H1 (cell line): ENCODE results near the gene PIGH. TPM values are rescaled to one million over a fixed set of nuclear protein-coding genes. Genes with fewer than 3 reads are reported as not detected.

Source experiments
- CTCF ChIA-PET: fragments of 300-600 bp; sonication (Branson Sonifier 250); formaldehyde crosslinking; loops from one replicate; lab custom pipeline; 2021; ENCODE audit not compliant: partially characterized antibody; lab: Charles Lee
- POLR2A ChIA-PET: fragments of 300-600 bp; sonication (Branson Sonifier 250); formaldehyde crosslinking; loops from one replicate; lab custom pipeline; 2021; ENCODE audit warnings: inconsistent platforms; ENCODE audit not compliant: partially characterized antibody; lab: Charles Lee
- DNase-seq, 2 experiments: peaks; one replicate each; pipeline versions ENCODE4 v3.0.0 to v3.0.0-alpha.2; 2010 to 2022; ENCODE audit warnings: low spot score in 2 of 2, low read depth in 1 of 2, mixed read lengths in 1 of 2
- FAIRE-seq: peaks from 2 replicates; lab custom pipeline; 2011; peaks lifted over from hg19 to GRCh38; lab: Jason Lieb, UNC
- H2AFZ ChIP-seq: 2 replicates; pipeline ENCODE4 v1.8.1; 2012; ENCODE audit warnings: low read length, inconsistent platforms
- H2AK5ac ChIP-seq: 2 replicates; pipeline ENCODE4 v1.6.1; 2013; ENCODE audit warnings: low read depth, low read length
- H2BK120ac ChIP-seq: replicated peaks from 2 replicates; pipeline ENCODE3; 2013; ENCODE audit warnings: low read depth, low read length, inconsistent platforms
- H2BK12ac ChIP-seq: 2 replicates; pipeline ENCODE4 v1.6.1; 2013; ENCODE audit warnings: low read depth, low read length
- H2BK15ac ChIP-seq: 2 replicates; pipeline ENCODE4 v1.6.1; 2013; ENCODE audit warnings: low read length
- H2BK20ac ChIP-seq: 2 replicates; pipeline ENCODE4 v1.6.1; 2013; ENCODE audit warnings: low read length
- H2BK5ac ChIP-seq: 2 replicates; pipeline ENCODE4 v1.6.1; 2013; ENCODE audit warnings: low read depth, low read length
- H3K14ac ChIP-seq: 2 replicates; pipeline ENCODE4 v1.6.1; 2013; ENCODE audit warnings: inconsistent platforms; ENCODE audit not compliant: insufficient read length
- H3K18ac ChIP-seq: 2 replicates; pipeline ENCODE4 v1.6.1; 2013; ENCODE audit warnings: low read length; ENCODE audit errors: extremely low read depth
- H3K23ac ChIP-seq: 2 replicates; pipeline ENCODE4 v1.6.1; 2013; ENCODE audit warnings: inconsistent platforms; ENCODE audit not compliant: insufficient read length
- H3K23me2 ChIP-seq: 2 replicates; pipeline ENCODE4 v1.6.1; 2013; ENCODE audit warnings: low read depth, low read length
- H3K27ac ChIP-seq: 2 replicates; pipeline ENCODE4 v1.6.1; 2011; ENCODE audit warnings: low read depth, low read length, inconsistent platforms
- H3K27me3 ChIP-seq, 4 experiments: replicated peaks in 1 of 4; 1 replicate in 1 of 4; 2 replicates in 3 of 4; pipeline versions ENCODE4 v1.6.1 to v1.8.1; 2011 to 2013; ENCODE audit warnings: low read length in 3 of 4, mild to moderate bottlenecking in 3 of 4, inconsistent platforms in 2 of 4, mixed read lengths in 2 of 4, moderate library complexity in 1 of 4; ENCODE audit not compliant: control insufficient read depth in 3 of 4, insufficient read depth in 3 of 4; ENCODE audit errors: extremely low read depth in 1 of 4
- H3K36me3 ChIP-seq, 4 experiments: 2 replicates each; pipeline versions ENCODE4 v1.6.1 to v1.8.1; 2011 to 2013; ENCODE audit warnings: mild to moderate bottlenecking in 4 of 4, low read length in 3 of 4, moderate library complexity in 2 of 4, control low read depth in 1 of 4, inconsistent platforms in 1 of 4; ENCODE audit not compliant: insufficient read depth in 4 of 4, control insufficient read depth in 2 of 4
- H3K4ac ChIP-seq: replicated peaks from 2 replicates; pipeline ENCODE3; 2013; ENCODE audit warnings: low read length, low read depth, mixed read lengths, inconsistent platforms; ENCODE audit not compliant: insufficient read length
- H3K4me1 ChIP-seq, 4 experiments: replicated peaks in 1 of 4; 1 replicate in 1 of 4; 2 replicates in 3 of 4; pipeline versions ENCODE4 v1.6.1 to v1.8.1; 2011 to 2013; ENCODE audit warnings: low read length in 3 of 4, inconsistent platforms in 2 of 4, mixed read lengths in 1 of 4; ENCODE audit not compliant: insufficient read depth in 4 of 4, control insufficient read depth in 3 of 4
- H3K4me2 ChIP-seq, 2 experiments: 2 replicates each; pipeline versions ENCODE4 v1.6.1 to v1.8.1; 2011 to 2013; ENCODE audit warnings: low read depth in 2 of 2, low read length in 2 of 2, control low read depth in 1 of 2, inconsistent platforms in 1 of 2, mild to moderate bottlenecking in 1 of 2; ENCODE audit not compliant: insufficient read depth in 1 of 2
- H3K4me3 ChIP-seq, 4 experiments: fragments of 200-600, 300-600 bp in 1 of 4; sonication (generic), shearing (Covaris generic), sonication (Bioruptor Twin) in 1 of 4; 2 replicates each; pipeline versions ENCODE4 v1.5.1 to v1.8.1; 2011 to 2016; ENCODE audit warnings: low read length in 4 of 4, low read depth in 3 of 4, control low read depth in 2 of 4, inconsistent platforms in 2 of 4, mild to moderate bottlenecking in 2 of 4, mixed read lengths in 1 of 4, moderate library complexity in 1 of 4; ENCODE audit not compliant: insufficient read depth in 2 of 4; ENCODE audit errors: extremely low read depth in 1 of 4
- H3K56ac ChIP-seq: replicated peaks from 2 replicates; pipeline ENCODE3; 2013; ENCODE audit warnings: low read depth, mild to moderate bottlenecking, mixed read lengths, low read length, inconsistent platforms; ENCODE audit not compliant: insufficient read length
- H3K79me1 ChIP-seq: 2 replicates; pipeline ENCODE4 v1.6.1; 2013; ENCODE audit warnings: low read depth, low read length, control low read depth
- H3K79me2 ChIP-seq, 2 experiments: 2 replicates each; pipeline versions ENCODE4 v1.6.1 to v1.8.1; 2012 to 2013; ENCODE audit warnings: low read length in 2 of 2, mild to moderate bottlenecking in 2 of 2, inconsistent platforms in 1 of 2; ENCODE audit not compliant: insufficient read depth in 2 of 2, control insufficient read depth in 1 of 2
- H3K9ac ChIP-seq, 4 experiments: replicated peaks in 1 of 4; 1 replicate in 1 of 4; 2 replicates in 3 of 4; pipeline versions ENCODE4 v1.6.1 to v1.8.1; 2011 to 2013; ENCODE audit warnings: low read depth in 3 of 4, low read length in 3 of 4, control low read depth in 2 of 4, mild to moderate bottlenecking in 2 of 4, moderate library complexity in 2 of 4, inconsistent platforms in 1 of 4; ENCODE audit errors: extremely low read depth in 1 of 4
- H3K9me3 ChIP-seq, 2 experiments: 2 replicates each; pipeline versions ENCODE4 v1.6.1 to v1.8.1; 2012 to 2013; ENCODE audit warnings: mild to moderate bottlenecking in 2 of 2, moderate library complexity in 2 of 2, control low read depth in 1 of 2, inconsistent platforms in 1 of 2, low read depth in 1 of 2, low read length in 1 of 2, mixed read lengths in 1 of 2; ENCODE audit not compliant: insufficient read depth in 2 of 2
- H4K20me1 ChIP-seq, 2 experiments: replicated peaks in 1 of 2; 2 replicates each; pipeline versions ENCODE3 to v1.8.1; 2011 to 2013; ENCODE audit warnings: inconsistent platforms in 2 of 2, low read length in 2 of 2, mild to moderate bottlenecking in 1 of 2; ENCODE audit not compliant: insufficient read depth in 2 of 2, control insufficient read depth in 1 of 2
- H4K5ac ChIP-seq: 2 replicates; pipeline ENCODE4 v1.6.1; 2013; ENCODE audit warnings: low read length, low read depth, mixed read lengths, inconsistent platforms; ENCODE audit not compliant: insufficient read length
- H4K8ac ChIP-seq: 2 replicates; pipeline ENCODE4 v1.8.0; 2013; ENCODE audit warnings: mild to moderate bottlenecking, moderate library complexity, low read length, inconsistent platforms; ENCODE audit not compliant: insufficient read depth; ENCODE audit errors: extremely low read depth
- H4K91ac ChIP-seq: replicated peaks from 2 replicates; pipeline ENCODE3; 2013; ENCODE audit warnings: low read length, mixed read lengths, inconsistent platforms; ENCODE audit not compliant: insufficient read length
- CBX8 ChIP-seq: fragments of 300-800, 300-1000 bp; sonication (generic); IDR thresholded peaks from 2 replicates; pipeline ENCODE4 v1.7.1; 2016; ENCODE audit warnings: low read depth, low read length, borderline replicate concordance
- HDAC6 ChIP-seq: IDR thresholded peaks from one replicate; pipeline ENCODE4 v1.7.1; 2012; ENCODE audit warnings: low read depth, mild to moderate bottlenecking, inconsistent platforms, low read length, moderate library complexity
- SIRT6 ChIP-seq: IDR thresholded peaks from one replicate; pipeline ENCODE4 v1.7.1; 2012; ENCODE audit warnings: low read length, inconsistent platforms
- TAF1 ChIP-seq: IDR thresholded peaks from 2 replicates; pipeline ENCODE4 v1.6.1; 2011; ENCODE audit warnings: mild to moderate bottlenecking, low read depth, low read length
- WGBS, 2 experiments: shearing (Covaris generic) in 1 of 2; methylation state at CpG; one replicate each; pipeline versions ENCODE4 v1.1.6 to v1.1.7; 2013 to 2015; ENCODE audit warnings: low lambda C conversion rate in 2 of 2, mixed read lengths in 2 of 2, inconsistent platforms in 1 of 2, low coverage in 1 of 2, missing lambda C conversion rate in 1 of 2; ENCODE audit not compliant: insufficient replicate concordance in 2 of 2, insufficient coverage in 1 of 2, insufficient read length in 1 of 2; ENCODE audit errors: extremely low coverage in 1 of 2, missing lambda C conversion rate in 1 of 2; 5-methylcytosine and 5-hydroxymethylcytosine counted together
- polyA plus RNA-seq, 7 experiments: library from polyadenylated mRNA; depleted of rRNA in 3 of 7; stranded (reverse) in 5 of 7; unstranded in 2 of 7; fragments of >200 nt in 5 of 7; fragments of 200-250 nt in 2 of 7; gene quantifications; 1 replicate in 5 of 7; 2 replicates in 1 of 7; 4 replicates in 1 of 7; pipeline versions ENCODE4 v1.2.1 to v1.2.3, GENCODE V29; 2011 to 2013; ENCODE audit warnings: missing spikeins in 2 of 7, mixed read lengths in 2 of 7
- total RNA-seq: library from RNA; stranded (reverse); fragmentation: NEBNext Ultra II Directional; extraction: Animal tissue kit (Norgen Biotek cat#: 25700); gene quantifications from 2 replicates; pipeline ENCODE4 v1.2.1, GENCODE V29; 2021

The PIGH gene
- total and polyA plus RNA-seq, 2 of the 8 experiments (the other 6 are each of a cell fraction or from before 2014, with no cell fraction given): 7.2 to 8.6 TPM

DNA sequence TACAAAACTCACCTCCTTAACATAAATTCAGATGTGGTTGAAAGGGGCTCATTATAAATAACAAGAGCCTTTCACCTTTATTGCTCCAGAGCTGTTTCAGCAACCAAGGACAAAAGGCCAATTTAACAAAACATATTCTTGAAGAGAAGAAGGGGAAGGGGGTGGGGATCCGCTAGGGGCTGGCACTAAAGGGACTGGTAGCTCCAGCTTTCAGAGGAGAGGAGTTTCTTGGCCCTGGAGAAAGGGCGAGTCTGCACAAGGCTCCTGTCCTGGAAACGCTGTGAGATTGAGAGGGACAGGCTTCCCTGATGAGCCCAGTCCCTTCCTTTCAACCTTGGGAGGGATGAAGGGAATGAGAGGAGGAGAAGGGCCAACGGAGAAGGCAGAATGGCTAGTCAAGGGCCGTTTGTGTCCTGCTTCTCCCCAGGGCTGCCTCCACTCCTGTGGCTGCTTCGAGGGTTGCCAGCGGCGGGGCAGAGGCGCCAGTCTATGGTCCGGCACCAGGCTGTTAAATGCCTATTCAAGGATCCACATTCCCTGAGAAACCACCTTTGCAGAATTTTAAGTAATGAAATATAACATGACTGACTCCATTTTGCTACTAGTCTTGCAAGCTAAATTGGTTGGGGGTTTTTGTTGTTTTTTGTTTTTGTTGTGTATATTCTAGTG, 9.7 kb upstream of the PIGH start:
- Histone ChIP-seq H3K4ac (peak overlapping the region; percentile 32), H4K20me1 (no peaks in the 10 kb centered on the region), H3K4me3 (no peak overlapping the region; a peak in 1 of 8 replicates), H4K8ac (no peak overlapping the region), H3K23me2 (no peaks in the 10 kb centered on the region), H2BK120ac (no peak overlapping the region), H3K27me3 (peaks cover 18 to 80% (median 60%) of the 10 kb centered on the region in 4 experiments), H3K23ac (no peak overlapping the region), H3K79me2 (no peaks in the 10 kb centered on the region), H2AFZ (no peak overlapping the region), H2BK15ac (no peak overlapping the region), H3K4me1 (peaks cover 0 to 8% (median 2%) of the 10 kb centered on the region in 4 experiments; a peak in 4 of 7 replicates), H2BK12ac (no peak overlapping the region), H2BK5ac (no peak overlapping the region), H2AK5ac (no peak overlapping the region), H4K5ac (no peak overlapping the region), H3K9me3 (no peaks in the 10 kb centered on the region), H4K91ac (no peak overlapping the region), H3K4me2 (peak overlapping the region; percentile 17 to 28; a peak in 2 of 4 replicates), H3K27ac (no peak overlapping the region), H3K56ac (no peak overlapping the region), H3K18ac (no peak overlapping the region), H3K79me1 (no peaks in the 10 kb centered on the region), H2BK20ac (no peak overlapping the region), H3K14ac (no peak overlapping the region), H3K9ac (no peak overlapping the region), H3K36me3 (no peaks in the 10 kb centered on the region)
- DNase-seq (no peak), FAIRE-seq (no peak)
- ChIA-PET POLR2A (interaction anchor here (2.8 kb wide), 1 partner anchor 9 kb away, joined by 8 read pairs; the partner anchor contains the start of gene PIGH), CTCF (interaction anchor here (1.1 to 3.5 kb wide), 10 partner anchors 9 to 183 kb away, joined by 3 to 19 read pairs (median 4); partner anchors contain the start of genes ARG2 and PIGH)
- 61% methylated on average over 10 of the region's 10 CpGs; no CpG with 5 or more reads in 1 of the 2 experiments for WGBS, 2 experiments
- TF ChIP-seq TAF1 (no peak), SIRT6 (no peak), HDAC6 (no peak), CBX8 (no peak)
